WTC11 (cell line): ENCODE data around the gene GNA14. TPM values are rescaled to one million over a fixed set of nuclear protein-coding genes. Genes with fewer than 3 reads are reported as not detected.

ENCODE experiments used
- ATAC-seq: fragments of 200-7000 bp; cut with Tn5 transposase; 2 replicates; pipeline ENCODE4 v1.10.0; 2021; ENCODE audit warnings: mild to moderate bottlenecking, moderate library complexity
- CTCF ChIA-PET: fragments of 300-600 bp; sonication (Branson Sonifier 250); formaldehyde crosslinking; loops from one replicate; lab custom pipeline; 2021; ENCODE audit warnings: antibody characterized with exemption; lab: Charles Lee
- POLR2A ChIA-PET: fragments of 350-600 bp; sonication (Branson Sonifier 250); formaldehyde crosslinking; loops from one replicate; lab custom pipeline; 2021; ENCODE audit warnings: antibody characterized with exemption; lab: Charles Lee
- DNase-seq: peaks from one replicate; pipeline ENCODE4 v3.0.0; 2021; ENCODE audit warnings: low spot score
- H3K27ac Mint-ChIP-seq: 2 replicates; pipeline ENCODE4 v1.8.0; 2021; ENCODE audit warnings: mixed read lengths
- H3K27me3 Mint-ChIP-seq: 2 replicates; pipeline ENCODE4 v1.8.0; 2021; ENCODE audit warnings: low read depth, mild to moderate bottlenecking, moderate library complexity, mixed read lengths
- H3K36me3 Mint-ChIP-seq: 2 replicates; pipeline ENCODE4 v1.8.0; 2021; ENCODE audit warnings: mixed read lengths
- H3K4me1 Mint-ChIP-seq: 2 replicates; pipeline ENCODE4 v1.8.0; 2022; ENCODE audit warnings: mixed read lengths
- H3K4me3 Mint-ChIP-seq: 2 replicates; pipeline ENCODE4 v1.8.0; 2021; ENCODE audit warnings: mild to moderate bottlenecking, moderate library complexity, mixed read lengths
- H3K9me3 Mint-ChIP-seq: 2 replicates; pipeline ENCODE4 v1.8.0; 2021; ENCODE audit warnings: mixed read lengths
- FOXK1 ChIP-seq: sonication (generic); formaldehyde crosslinking; IDR thresholded peaks from 2 replicates; pipeline ENCODE4 v1.8.0; 2022; ENCODE audit warnings: mild to moderate bottlenecking, moderate library complexity, missing genetic modification reagents
- HMGA2 ChIP-seq: fragments of 250-450 bp; sonication (Bioruptor Pico); IDR thresholded peaks from 2 replicates; pipeline ENCODE4 v1.4.0; 2021; ENCODE audit warnings: mild to moderate bottlenecking, moderate library complexity
- MYBL2 ChIP-seq: sonication (generic); formaldehyde crosslinking; IDR thresholded peaks from 2 replicates; pipeline ENCODE4 v1.8.1; 2023; ENCODE audit warnings: mild to moderate bottlenecking, moderate library complexity, missing genetic modification reagents
- TCF7 ChIP-seq: sonication (generic); formaldehyde crosslinking; IDR thresholded peaks from 2 replicates; pipeline ENCODE4 v1.8.0; 2022; ENCODE audit warnings: mild to moderate bottlenecking, low read depth, missing genetic modification reagents, moderate library complexity
- ZBTB21 ChIP-seq: sonication (generic); formaldehyde crosslinking; IDR thresholded peaks from 2 replicates; pipeline ENCODE4 v1.8.1; 2023; ENCODE audit warnings: mild to moderate bottlenecking, missing genetic modification reagents, borderline replicate concordance
- ZNF232 ChIP-seq: sonication (generic); formaldehyde crosslinking; IDR thresholded peaks from 2 replicates; pipeline ENCODE4 v1.8.0; 2022; ENCODE audit warnings: mild to moderate bottlenecking, missing genetic modification reagents
- ZNF281 ChIP-seq: sonication (generic); formaldehyde crosslinking; IDR thresholded peaks from 2 replicates; pipeline ENCODE4 v1.8.0; 2023; ENCODE audit warnings: mild to moderate bottlenecking, missing genetic modification reagents
- total RNA-seq: library from RNA; stranded (reverse); gene quantifications from 3 replicates; pipeline ENCODE4 v1.2.3, GENCODE V29; 2021

Gene GNA14
- total RNA-seq, 1 experiment from 2014 or later, result 26.7 TPM

- TF ChIP-seq HMGA2 (CRISPR knock-in tag), result no peak
These were observed 272.1 kb downstream of the GNA14 start (continued) for GRCh38 chr9:77375956-77376532.

- ATAC-seq (no peak), DNase-seq (no peak)
- ChIA-PET CTCF (no interaction called here), POLR2A (no interaction called here)
- H3K27ac Mint-ChIP-seq, result no peak overlapping the region
- peaks cover 27% of the 10 kb centered on the region for H3K36me3 Mint-ChIP-seq
- no peaks in the 10 kb centered on the region for H3K4me1 Mint-ChIP-seq
- TF ChIP-seq ZNF232 (CRISPR knock-in tag) (no peak), ZBTB21 (CRISPR knock-in tag) (no peak), FOXK1 (CRISPR knock-in tag) (no peak), MYBL2 (CRISPR knock-in tag) (no peak), ZNF281 (CRISPR knock-in tag) (no peak), TCF7 (CRISPR knock-in tag) (no peak)
- H3K4me3 Mint-ChIP-seq, result no peak overlapping the region
- no peaks in the 10 kb centered on the region for H3K27me3 Mint-ChIP-seq
- peaks cover 6% of the 10 kb centered on the region for H3K9me3 Mint-ChIP-seq
These were observed 273.9 kb downstream of the GNA14 start for GRCh38 chr9:77374266-77374665.
